Vagina (tissue), 2 donors: ENCODE data around the gene ESRRA.

Source experiments
- CTCF ChIP-seq, 3 experiments: fragments of 450-650 bp in 2 of 3; fragments of 200-600 bp in 1 of 3; sonication (generic) in 1 of 3; IDR thresholded peaks; one replicate each; pipeline ENCODE4 v1.5.1; 2017 to 2019; ENCODE audit warnings: antibody characterized with exemption in 3 of 3, mild to moderate bottlenecking in 2 of 3, moderate library complexity in 2 of 3
- POLR2A ChIP-seq, 2 donors: fragments of 450-650 bp; IDR thresholded peaks; one replicate each; pipeline ENCODE4 v1.6.1; 2017; ENCODE audit warnings: antibody characterized with exemption in 2 of 2, mild to moderate bottlenecking in 2 of 2, moderate library complexity in 2 of 2
- POLR2AphosphoS5 ChIP-seq, 2 donors: sonication (generic); formaldehyde crosslinking; IDR thresholded peaks; one replicate each; pipeline ENCODE4 v1.9.0; 2017; ENCODE audit warnings: antibody characterized with exemption in 2 of 2, mild to moderate bottlenecking in 2 of 2, low read depth in 1 of 2; ENCODE audit not compliant: insufficient read depth in 1 of 2

GRCh38 chr11:64288353-64288750 is 17.0 kb upstream of the ESRRA start:
- no peak for TF ChIP-seq CTCF (IDR thresholded peaks at IDR 0.05)
- no peak for TF ChIP-seq POLR2A (IDR thresholded peaks at IDR 0.05)
- TF ChIP-seq POLR2AphosphoS5 (IDR thresholded peaks at IDR 0.05; ENCODE audit: insufficient read depth in 1 of 2, low read depth in 1 of 2) = no peak
